Ureter (tissue), 1 donor: ENCODE data around the gene MAP3K7. TPM values are rescaled to one million over a fixed set of nuclear protein-coding genes. Genes with fewer than 3 reads are reported as not detected.

Experiments
- DNase-seq: peaks from one replicate; pipeline ENCODE4 v3.0.0-alpha.2; 2020; ENCODE audit warnings: low spot score
- total RNA-seq: library from RNA; stranded (reverse); gene quantifications from one replicate; pipeline ENCODE4 v1.2.4, GENCODE V29; 2023
- donor health status: DM: yes; HTN: yes; CAD: no.

Gene MAP3K7
- 31.3 TPM for total RNA-seq

DNA sequence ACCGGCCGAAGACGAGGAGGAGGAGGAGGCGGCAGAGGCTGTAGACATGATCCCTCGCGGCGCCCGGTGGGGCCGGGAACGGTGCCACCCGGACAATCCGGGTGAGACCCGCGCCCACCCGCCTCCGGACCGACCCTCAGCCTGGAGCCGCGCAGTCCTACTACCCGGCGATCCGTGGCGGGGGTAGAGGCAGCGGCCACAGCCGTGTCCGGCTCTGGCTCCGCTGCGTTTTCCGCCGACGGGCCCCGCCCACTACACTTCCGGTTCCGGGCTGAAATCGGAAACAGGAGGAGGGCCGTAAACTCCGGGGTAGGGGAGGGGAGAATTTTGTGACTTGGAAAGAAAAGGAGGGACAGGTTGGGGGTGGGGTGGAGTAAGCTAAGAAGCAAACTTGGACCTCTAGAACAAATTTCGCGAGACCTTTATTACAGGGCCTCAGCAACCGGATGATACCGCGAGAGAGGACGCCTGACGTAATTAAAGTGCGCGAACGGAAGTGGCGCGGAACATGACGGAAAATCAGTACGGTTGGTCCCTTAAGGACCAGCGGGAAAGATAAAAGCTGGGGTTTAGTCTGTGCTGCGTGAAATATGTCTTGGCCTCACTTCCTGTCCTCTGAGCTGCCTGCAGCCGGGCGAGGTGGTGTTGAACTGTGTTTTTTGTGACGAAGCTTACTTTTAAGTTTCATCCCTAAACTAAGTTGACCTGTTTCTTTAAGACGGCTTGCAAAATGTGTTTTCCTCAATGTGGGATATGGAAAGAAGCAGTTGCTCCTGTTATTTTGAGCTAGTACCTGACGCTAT, at the start of gene MAP3K7:
Gene MAP3K7, minus strand, starts transcription at position 237 of the 803 bp plus-strand sequence. Its CDS starts 189 bp downstream, at position 48.
- peak; percentile 95 for DNase-seq

DNA sequence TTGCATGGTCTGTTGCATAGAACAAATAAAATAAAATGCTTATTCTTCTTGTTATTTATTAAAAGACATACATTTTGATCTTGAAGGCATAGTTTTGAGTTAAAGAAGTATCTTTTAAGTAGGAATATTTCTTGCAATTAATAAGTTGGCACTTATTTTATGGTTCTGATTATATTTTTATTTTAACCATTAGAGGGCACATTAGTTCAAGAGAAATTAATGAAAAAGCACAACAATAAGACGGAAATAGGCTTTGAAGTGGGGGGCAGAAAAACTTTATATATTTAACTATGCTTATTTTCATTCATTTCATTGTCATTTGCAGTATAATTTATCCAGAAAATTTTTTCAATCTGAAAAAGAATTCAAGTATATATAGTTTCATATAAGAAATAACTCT, 44.2 kb upstream of the MAP3K7 start:
- no peak for DNase-seq

DNA sequence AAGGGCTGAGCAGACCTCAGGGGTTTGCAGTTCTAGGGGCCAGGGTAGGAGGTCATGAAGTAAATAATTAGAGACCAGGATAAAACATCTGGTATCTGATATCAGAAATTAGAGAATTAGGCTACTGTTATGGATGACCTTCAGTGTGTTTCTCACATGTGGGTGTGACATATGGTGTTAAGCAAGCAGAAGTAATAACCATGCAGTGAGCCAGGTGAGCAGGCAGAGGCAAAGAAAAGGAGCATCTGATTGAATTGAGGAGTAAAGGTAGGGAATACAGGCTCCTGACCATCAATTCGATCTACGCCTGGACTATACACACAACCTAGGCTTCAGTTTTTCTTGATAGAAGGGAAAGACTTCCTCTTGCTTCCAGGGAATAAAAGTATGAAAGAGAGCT, 34.7 kb upstream of the MAP3K7 start:
- DNase-seq: no peak

DNA sequence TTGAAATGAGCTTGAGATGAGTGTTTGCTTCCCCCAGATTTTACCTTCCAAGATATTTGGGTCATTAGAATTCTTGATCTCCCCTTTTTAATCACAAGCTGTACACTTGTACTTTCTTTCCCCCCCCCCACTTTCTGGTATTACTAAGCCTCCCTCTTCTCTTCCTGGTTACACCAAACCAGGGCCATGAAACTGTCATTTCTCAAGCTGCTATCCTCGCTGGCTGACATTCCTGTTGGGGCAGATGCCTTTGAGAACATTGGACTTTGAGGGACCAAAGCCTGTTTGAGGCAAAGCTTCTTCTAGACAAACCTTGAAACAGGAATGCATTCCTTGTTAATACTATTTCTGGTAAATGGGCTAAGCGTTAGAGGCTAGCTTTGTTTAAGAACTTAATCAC, 32.3 kb upstream of the MAP3K7 start:
- no peak for DNase-seq

DNA sequence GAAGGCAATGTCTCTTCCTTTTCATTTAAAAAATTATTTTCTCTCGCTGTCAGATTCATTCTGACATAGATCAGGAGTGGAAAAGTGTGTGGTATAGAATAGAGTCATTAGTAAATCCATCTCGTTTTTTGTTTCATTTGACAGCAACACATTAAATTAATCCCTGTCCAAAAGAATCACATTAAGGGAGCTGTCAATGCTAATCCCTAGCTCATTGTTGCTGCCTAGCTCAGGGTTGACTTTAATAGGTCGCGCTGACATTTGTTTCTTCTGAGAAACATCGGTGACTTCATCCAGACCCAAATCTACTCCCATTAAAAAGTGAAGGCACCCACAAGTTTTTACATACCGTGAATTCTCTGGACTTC, 25.4 kb upstream of the MAP3K7 start:
- DNase-seq: no peak

DNA sequence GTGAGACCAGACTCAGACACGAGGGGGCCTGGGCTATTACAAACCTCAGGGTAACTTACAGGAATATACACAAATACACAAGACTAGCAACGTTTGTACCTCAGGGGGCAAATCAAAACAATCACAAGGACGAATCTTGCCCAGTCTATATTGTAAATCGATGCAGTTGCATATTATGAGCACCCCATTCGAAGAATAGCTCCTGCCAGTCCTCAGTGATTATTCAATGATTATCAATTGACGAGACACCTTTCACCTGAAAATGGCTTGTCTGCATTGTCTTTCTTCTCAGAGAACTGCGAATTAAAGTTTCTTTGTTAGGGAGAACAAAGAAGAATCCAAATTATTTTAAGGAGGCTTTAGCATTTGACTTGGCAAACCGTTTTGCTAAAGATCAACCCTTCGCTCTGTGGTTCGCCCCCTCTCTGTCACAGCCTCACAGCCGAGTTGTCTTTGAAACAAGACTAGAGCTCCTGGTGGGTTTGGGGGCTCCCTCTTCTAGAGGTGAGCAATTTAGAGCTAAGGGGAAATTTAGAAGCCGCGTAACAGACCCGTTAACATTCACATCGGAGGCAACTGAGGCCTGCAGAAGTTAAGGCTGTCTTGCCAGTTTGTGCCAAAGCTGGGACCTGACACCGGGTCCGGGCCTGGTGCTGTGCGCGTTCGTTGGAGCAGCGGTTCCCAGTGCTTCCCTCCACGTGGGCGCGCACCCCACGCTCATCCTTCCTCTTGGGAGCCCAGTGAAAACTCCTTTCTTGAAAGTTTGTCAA, 24.9 kb upstream of the MAP3K7 start:
- DNase-seq: no peak

DNA sequence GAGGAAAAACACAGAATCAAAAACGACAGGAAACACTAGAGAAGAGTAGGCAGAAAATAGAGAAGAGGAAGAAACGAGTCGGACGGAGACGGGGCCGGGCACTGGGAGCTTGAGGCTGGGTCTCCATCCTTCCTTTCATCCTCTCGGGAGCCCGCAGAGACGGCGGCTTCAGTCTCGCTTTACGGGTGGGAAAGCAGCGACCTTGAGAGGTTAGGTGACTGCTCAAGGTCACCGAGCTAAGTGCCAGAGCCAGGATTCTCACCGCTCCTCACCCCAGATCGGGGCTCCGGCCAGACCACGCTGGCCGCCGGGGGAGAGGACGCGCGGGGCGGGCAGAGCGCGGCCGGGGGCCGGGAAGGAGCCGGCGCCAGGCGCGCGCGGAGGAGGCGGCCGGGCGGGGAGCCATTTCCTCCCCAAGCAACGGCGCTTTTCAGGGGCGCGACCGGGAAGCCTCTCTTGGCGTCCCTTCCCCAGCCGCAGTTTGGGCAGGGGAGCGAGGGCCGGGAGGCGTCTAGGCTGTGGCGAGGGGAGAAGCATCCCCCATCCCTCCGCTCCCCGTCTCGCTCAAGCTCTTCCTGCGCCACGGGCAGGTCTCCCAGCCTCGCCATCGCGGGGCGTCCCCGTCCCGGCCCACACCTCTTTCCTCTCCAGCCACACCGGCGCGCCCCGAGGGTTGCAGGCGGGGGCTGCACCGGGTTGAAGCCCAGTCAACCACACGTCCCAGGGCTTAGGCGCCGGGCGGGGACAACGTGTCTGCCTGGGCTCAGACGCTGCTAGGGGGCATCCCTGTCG, 24.1 kb upstream of the MAP3K7 start:
- DNase-seq: peak; percentile 46

DNA sequence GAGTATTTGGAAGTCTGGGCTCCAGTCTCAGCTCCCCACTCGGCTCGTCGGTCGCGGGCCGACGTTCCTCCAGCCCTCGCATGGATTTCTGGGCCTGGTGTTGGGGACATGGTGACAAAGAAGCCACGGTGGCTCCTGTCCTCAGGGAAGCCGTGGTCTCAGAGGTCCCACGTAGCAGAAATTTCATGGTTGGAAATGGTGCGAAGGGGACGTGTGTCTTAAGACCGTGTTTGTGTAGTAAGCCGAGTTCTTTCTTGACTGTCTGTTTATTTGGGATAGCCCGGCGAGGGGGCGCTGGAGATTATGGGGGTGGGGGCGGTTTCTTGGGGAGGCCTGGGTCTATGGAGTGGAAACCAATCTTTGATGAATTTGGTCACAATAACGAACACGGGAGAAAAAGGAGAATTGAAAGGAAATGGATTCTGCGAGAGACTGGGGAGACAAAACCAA, 23.5 kb upstream of the MAP3K7 start:
- DNase-seq: no peak

DNA sequence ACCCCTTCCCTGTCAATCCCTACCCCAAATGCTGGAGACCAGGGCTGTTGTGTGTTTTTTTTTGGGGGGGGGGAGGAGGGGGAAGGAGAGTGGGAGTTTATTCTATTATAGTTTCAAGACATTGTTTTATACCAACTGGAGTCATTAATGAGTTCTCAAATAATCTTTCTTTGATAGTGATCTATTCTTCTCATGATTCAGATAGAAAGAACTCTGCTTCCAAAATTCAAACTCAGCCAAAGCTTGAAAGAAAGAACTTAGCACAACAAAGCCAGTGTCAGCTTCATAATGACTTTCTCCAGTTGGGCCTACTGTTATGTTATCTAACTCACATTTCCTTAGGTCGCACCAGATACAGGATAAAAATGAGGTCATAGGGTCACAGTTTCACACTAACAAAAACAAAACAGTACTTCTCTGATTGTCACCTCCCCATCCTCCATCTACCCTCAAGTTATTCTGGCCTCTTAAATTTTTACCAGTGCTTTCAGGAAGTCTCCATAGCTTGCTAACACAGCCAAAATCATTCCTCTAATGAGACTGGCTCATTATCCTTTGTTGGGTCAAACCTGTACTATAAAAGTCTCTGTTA, 19.0 kb upstream of the MAP3K7 start:
- no peak for DNase-seq

DNA sequence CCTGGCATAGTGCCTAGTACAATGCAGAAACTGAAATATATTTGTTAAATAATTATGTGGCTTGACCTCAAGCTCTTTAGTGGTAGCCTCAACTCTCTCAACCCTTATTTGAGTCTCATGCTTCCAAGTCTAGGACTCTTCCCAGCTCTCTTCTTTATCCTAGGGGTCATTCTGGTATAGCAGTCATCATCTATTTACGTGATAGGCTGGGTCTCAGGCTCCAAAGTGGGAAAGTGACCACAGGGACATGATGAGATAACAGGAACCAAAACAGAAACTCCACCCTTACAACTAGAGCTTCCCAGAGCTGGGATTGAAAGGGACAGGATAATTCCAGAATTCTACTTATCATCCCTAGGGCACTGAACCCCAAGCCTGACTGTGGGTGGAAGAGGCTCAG, 17.7 kb upstream of the MAP3K7 start:
- no peak for DNase-seq

DNA sequence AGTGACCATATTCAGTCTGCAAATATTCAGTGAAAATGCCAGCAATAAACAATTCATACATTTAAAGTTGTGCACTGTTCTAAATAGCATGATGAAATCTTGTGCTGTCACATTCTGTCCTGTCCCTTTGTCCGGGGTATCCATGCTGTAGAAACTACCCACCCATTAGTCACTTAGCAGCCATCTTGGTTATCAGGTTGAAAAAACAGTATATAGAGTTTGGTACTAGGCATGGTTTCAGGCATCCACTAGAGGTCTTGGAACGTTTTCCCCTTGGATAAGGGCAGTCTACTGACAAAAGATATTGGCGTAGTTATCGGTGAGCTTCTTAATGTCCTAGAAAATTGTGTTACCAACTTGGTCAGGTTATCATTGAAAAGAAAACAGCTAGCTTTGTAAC, 12.3 kb upstream of the MAP3K7 start:
- DNase-seq: no peak

DNA sequence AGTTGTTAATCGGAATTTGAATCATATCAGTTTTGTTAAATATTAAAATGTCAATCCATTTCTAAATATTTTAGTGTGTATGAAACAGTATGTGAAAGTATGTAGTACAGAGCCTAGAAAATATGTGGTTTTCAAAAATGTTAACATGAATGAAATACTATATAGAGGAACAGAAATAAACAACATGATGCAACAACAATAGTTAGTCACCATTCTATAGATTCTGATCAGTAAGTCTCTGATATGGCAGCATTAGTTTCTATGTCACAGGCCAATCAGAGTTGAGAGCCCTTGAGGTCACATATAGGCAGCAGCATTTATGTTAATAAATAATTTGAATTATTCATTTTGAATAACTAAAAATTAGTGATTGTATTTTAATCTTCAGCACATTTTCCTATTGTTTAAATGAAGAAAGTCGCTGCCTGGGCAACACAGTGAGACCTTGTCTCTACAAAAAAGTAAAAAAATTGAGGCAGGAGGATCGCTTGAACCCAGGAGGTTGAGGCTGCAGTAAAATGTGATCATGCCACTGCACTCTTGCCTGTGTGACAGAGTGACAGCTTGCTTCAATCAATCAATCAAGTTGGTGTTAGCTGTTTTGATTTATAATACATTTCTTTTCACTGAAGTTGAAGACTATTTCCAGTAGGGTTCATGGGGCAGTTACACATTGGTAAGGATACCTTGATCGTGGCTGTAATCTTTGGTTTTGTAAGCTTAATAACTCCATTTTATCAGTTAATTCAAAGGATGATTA, 11.5 kb upstream of the MAP3K7 start:
- DNase-seq: no peak

DNA sequence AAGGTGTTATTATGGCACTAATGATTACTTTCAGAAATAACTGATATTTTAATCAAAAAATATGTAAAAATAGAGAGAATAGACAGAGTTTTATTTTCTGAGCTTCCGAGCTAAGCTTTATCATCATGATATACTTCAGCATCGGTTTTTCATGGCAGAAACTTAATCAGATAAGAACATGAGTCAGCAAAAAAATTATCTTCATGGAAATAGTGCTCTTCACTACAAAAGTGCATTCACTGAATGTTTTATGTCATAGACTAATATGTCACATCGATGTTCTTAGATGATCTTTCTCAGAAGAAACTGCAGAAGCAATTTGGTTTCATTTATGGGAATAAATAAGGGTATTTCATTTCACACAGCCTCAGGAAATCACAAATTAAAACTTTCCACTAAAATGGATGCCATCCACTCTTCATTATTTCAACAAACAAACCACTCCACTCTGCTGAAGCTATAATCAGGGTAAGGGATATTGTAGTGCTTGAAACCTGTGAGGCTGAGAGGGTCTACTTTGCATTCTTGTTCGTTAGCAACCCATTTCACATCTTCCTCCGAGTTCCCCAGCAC, 10.2 kb upstream of the MAP3K7 start:
- no peak for DNase-seq

DNA sequence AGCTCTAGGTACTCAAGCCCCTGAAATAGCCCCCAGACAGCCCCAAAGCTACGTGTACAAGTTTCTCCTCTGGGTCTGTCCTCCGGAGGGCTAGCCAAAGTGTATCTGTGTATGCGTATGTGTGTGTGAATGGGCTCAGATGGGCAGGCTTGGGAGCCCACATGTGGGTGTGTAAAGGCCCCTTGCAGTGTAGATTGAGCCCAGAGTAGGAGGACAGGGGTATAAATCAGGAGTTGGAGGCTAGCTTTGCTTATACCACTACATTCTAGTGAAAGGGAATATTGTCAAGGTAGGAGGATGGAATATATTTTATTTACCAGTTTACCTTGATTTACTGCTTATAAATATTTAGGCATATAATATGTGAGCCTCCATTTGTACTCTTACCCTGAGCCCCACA, 9.0 kb upstream of the MAP3K7 start:
- DNase-seq: no peak

DNA sequence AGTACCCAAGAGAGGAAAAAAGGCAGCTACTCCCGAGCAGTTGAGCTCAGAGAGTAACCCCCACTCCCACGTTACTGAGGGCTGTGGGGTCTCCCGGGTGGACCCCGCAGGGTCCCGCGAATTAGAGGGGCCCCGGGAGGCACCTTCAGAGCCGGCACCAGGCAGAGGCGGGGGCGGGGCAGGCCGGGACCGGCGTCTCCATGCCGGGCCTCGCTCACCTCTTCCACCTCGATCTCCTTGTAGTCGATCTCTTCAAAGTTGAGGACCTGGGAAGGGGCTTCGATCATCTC, 381 bp downstream of the MAP3K7 start:
- no peak for DNase-seq

DNA sequence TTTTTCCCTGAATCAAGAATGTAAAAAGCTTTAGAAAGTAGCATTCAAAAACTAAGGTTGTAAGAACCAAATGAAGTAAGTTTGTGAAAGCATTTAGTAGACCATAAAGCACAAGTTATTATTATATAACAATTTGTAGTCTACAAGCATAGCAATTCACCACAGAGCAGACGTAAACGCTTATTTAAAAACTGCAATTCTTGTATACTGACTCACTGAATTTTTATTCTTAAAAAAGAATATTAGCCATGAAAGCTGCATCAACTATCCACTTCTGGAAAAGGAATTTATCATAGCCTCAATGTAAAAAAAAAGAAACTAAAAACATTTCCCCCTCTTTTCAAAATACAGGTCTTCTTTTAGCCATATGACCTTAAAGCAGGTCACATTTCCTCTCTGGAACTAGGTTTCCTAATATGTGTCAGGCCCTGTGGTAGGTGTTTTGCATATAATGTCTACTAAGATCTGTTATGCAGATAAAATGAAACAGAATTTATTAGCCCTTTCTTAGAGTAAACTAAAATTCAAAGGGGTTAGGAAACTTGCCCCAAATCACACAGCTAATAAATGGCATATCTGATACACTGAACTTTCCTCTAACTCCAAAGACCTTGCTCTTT, 2.1 kb downstream of the MAP3K7 start:
- DNase-seq: no peak

DNA sequence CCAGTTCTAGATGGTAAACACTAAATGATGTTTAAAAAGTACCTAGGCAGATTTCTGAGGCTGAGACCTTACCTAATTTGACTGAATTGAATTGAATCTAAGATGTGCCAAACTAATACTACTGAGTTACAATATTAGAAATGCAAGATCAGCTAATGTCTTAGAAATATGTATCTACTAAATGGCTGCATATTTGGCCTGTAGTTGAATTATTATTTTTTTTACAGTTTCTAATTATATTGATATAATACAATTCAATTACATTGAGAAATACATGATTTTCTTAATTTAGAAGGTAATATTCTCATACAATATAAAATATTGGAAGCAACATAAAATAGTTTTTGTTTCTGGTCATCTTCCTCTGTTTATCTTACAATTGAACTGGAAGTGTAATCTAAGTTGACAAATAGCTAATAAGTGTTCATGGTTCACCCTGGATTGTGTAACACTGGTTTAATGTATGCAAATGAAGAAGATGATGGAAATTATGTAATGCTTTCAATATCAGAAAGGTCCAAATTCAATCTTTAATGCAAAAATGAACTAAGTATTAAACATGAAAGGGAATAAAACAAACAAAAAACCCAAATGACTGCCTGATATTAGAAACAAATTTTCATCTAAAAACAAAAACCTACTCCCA, 2.9 kb downstream of the MAP3K7 start:
- no peak for DNase-seq

DNA sequence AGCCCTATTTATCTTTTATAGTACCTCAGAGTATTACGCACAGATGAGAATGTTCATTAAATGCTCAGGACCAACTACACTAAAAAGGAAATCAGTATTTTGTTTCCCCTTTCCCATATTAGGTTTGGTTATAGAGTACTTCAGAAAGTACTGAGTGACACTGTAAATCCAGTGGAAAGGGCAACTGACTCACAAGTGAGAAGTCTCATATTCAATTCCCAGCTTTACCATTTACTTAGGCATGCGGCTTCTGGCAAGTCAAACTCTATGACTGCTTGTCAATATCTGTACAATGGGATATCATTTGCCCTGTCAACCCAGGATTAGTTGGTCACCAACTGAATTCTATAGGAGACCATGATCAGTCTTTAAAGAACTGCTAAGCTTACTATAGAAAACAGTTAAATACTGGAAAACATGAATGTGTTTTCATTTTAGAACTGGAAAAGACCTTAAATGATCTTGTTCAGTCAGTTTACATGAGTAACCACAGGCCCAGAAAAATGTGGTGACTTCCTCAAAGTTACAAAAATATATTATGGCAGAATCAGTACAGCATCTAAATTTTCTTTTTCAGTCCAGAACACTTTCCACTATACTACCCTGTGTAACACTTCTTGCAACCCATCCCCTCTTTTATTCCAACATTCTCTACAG, 3.6 kb downstream of the MAP3K7 start:
- DNase-seq: no peak

DNA sequence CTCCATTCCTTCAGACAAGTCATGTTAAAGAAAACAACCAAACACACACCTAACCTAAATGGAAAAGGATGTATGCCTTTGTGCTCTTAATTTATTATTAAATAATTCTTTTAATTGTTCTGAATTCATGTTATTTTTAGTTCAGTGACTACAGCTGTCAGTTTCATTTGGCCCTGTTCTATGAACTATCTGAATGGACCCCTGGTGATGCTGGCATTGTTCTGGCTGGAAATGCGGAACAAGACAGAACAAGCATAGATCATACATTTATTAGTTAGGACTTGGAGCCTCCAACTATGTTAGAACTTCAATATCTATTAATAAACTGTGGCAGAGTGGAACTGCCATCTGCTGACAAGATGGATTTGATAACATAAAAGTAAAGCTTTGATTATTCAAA, 5.7 kb downstream of the MAP3K7 start:
- DNase-seq: no peak
